ENCODE measurements around the gene CABLES2.

CABLES2 gene

GRCh38 chr20:62347445-62347844, 59.6 kb downstream of the CABLES2 start:
- no peak overlapping the region for H3K27ac Mint-ChIP-seq
- H3K9me3 Mint-ChIP-seq: peaks cover 9% of the 10 kb centered on the region
- no peak overlapping the region for H3K4me3 Mint-ChIP-seq
- H3K4me1 Mint-ChIP-seq (ENCODE audit: low read depth): peaks cover 2% of the 10 kb centered on the region
- H3K36me3 Mint-ChIP-seq (ENCODE audit: low read depth): peaks cover 4% of the 10 kb centered on the region
- H3K27me3 Mint-ChIP-seq (ENCODE audit: low read depth): peaks cover 4% of the 10 kb centered on the region

DNA sequence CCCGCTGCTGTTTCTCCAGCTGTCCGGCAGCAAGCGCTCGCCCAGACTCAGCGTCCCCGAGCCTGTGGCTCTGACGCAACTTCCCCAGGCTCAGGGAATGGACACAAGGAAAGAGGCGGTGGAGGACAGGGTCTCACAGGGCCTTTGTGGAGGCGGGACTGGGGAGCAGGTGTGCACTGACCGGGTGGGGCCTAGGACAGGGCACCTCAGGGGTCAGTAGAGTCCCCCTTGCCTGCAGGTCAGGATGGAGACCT, 60.0 kb downstream of the CABLES2 start:
- H3K36me3 Mint-ChIP-seq (ENCODE audit: low read depth): peaks cover 4% of the 10 kb centered on the region
- H3K4me1 Mint-ChIP-seq (ENCODE audit: low read depth): peaks cover 2% of the 10 kb centered on the region
- no peak overlapping the region for H3K27ac Mint-ChIP-seq
- peaks cover 9% of the 10 kb centered on the region for H3K9me3 Mint-ChIP-seq
- peaks cover 4% of the 10 kb centered on the region for H3K27me3 Mint-ChIP-seq (ENCODE audit: low read depth)
- no peak overlapping the region for H3K4me3 Mint-ChIP-seq

DNA sequence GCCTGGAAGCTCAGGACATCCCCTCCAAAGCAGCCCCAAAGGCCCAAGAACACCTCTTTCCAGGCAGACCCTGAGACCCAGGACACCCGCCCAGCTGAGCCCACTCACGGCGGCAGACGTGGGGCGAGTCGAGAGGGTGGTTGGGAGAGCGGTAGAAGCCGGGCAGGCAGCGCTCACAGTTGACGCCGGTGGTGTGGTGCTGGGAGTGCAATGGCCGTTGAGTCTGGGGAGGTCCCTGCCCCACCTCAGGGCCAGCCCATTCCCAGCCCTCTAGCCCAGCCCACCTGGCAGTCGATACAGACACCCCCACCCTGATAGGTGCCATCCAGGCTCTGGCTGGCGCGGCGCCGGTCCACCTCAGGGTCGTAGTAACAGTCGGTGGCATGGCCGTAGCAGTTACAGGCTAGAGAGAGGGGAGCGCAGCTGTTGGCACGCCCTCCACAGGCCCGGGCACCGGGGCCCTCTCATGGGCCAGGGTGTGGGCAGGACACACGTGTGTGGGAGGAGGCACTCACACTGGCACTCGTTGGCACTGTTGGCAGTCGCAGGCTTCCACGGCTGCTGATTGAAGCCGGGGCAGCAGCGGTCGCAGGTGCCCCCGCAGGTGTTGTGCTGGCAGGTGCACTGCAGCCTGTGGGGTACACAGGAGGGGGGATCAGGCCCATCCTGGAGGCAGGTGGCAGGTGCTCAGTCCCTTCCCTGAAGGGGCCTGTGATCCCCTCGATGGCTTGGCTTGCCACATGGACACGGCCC, 60.5 kb downstream of the CABLES2 start:
- H3K9me3 Mint-ChIP-seq: peaks cover 9% of the 10 kb centered on the region
- H3K27me3 Mint-ChIP-seq (ENCODE audit: low read depth): peaks cover 4% of the 10 kb centered on the region
- peaks cover 2% of the 10 kb centered on the region for H3K4me1 Mint-ChIP-seq (ENCODE audit: low read depth)
- H3K27ac Mint-ChIP-seq: no peak overlapping the region
- peaks cover 4% of the 10 kb centered on the region for H3K36me3 Mint-ChIP-seq (ENCODE audit: low read depth)
- no peak overlapping the region for H3K4me3 Mint-ChIP-seq

GRCh38 chr20:62345681-62346370, 61.3 kb downstream of the CABLES2 start:
- H3K27ac Mint-ChIP-seq: no peak overlapping the region
- peaks cover 9% of the 10 kb centered on the region for H3K9me3 Mint-ChIP-seq
- peaks cover 4% of the 10 kb centered on the region for H3K27me3 Mint-ChIP-seq (ENCODE audit: low read depth)
- no peak overlapping the region for H3K4me3 Mint-ChIP-seq
- H3K36me3 Mint-ChIP-seq (ENCODE audit: low read depth): peaks cover 4% of the 10 kb centered on the region
- H3K4me1 Mint-ChIP-seq (ENCODE audit: low read depth): peaks cover 2% of the 10 kb centered on the region

DNA sequence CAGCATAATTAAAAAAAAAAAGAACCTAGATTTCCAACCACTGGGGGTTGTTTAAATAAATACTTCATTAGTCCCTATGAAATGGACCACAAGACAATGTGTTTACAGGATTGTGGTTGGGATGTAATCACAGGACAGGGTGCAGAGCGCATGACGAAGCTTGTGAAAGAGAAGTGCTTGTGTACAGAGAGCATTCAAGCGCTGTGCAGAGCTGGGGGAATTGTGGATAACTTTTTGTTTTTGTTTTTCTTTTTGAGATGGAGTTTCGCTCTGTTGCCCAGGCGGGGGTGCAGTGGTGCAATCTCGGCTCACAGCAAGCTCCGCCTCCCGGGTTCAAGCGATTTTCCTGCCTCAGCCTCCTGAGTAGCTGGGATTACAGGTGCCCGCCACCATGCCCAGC, 62.3 kb downstream of the CABLES2 start:
- Mint-ChIP-seq H3K4me1 (ENCODE audit: low read depth) (peaks cover 2% of the 10 kb centered on the region), H3K36me3 (ENCODE audit: low read depth) (peaks cover 4% of the 10 kb centered on the region), H3K27me3 (ENCODE audit: low read depth) (peaks cover 4% of the 10 kb centered on the region), H3K27ac (no peak overlapping the region), H3K4me3 (no peak overlapping the region), H3K9me3 (peaks cover 9% of the 10 kb centered on the region)

- H3K4me1 Mint-ChIP-seq (ENCODE audit: low read depth): peaks cover 2% of the 10 kb centered on the region
- H3K9me3 Mint-ChIP-seq: peaks cover 5% of the 10 kb centered on the region
- H3K4me3 Mint-ChIP-seq: no peak overlapping the region
- no peak overlapping the region for H3K27ac Mint-ChIP-seq
- H3K27me3 Mint-ChIP-seq (ENCODE audit: low read depth): peaks cover 4% of the 10 kb centered on the region
- H3K36me3 Mint-ChIP-seq (ENCODE audit: low read depth): peaks cover 2% of the 10 kb centered on the region
These were observed 63.0 kb downstream of the CABLES2 start for GRCh38 chr20:62344092-62344491.

DNA sequence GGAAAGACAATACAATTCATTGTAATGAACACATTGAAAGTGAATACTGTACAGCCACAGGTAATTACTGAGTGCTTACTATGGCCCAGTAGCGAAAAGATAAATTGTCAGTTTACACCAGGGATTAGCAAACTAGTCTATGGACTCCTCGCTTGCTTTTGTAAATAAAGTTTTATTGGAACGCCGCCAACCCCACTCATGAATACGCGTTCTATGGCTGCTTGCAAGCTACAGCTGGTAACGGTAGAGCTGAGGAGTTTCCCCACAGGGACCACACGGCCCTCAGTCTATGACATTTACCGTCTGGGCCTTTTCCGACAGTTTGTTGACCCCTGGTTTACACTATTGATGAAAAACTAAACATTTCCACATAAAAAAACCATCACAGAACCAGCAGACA, 64.2 kb downstream of the CABLES2 start:
- Mint-ChIP-seq H3K9me3 (no peaks in the 10 kb centered on the region), H3K4me3 (no peak overlapping the region), H3K27ac (no peak overlapping the region), H3K36me3 (ENCODE audit: low read depth) (no peaks in the 10 kb centered on the region), H3K4me1 (ENCODE audit: low read depth) (no peaks in the 10 kb centered on the region), H3K27me3 (ENCODE audit: low read depth) (peaks cover 4% of the 10 kb centered on the region)

GRCh38 chr20:62339647-62340062, 67.4 kb downstream of the CABLES2 start:
- no peak overlapping the region for H3K27ac Mint-ChIP-seq
- no peaks in the 10 kb centered on the region for H3K9me3 Mint-ChIP-seq
- H3K4me1 Mint-ChIP-seq (ENCODE audit: low read depth): no peaks in the 10 kb centered on the region
- peaks cover 4% of the 10 kb centered on the region for H3K27me3 Mint-ChIP-seq (ENCODE audit: low read depth)
- H3K4me3 Mint-ChIP-seq: no peak overlapping the region
- no peaks in the 10 kb centered on the region for H3K36me3 Mint-ChIP-seq (ENCODE audit: low read depth)
